Ecto neural progenitor cell (in vitro differentiated cells): ENCODE results near the gene CSF2.

Source experiments
- DNase-seq: peaks from one replicate; pipeline ENCODE4 v3.0.0-alpha.2; 2018; ENCODE audit warnings: low spot score

Gene CSF2

DNA sequence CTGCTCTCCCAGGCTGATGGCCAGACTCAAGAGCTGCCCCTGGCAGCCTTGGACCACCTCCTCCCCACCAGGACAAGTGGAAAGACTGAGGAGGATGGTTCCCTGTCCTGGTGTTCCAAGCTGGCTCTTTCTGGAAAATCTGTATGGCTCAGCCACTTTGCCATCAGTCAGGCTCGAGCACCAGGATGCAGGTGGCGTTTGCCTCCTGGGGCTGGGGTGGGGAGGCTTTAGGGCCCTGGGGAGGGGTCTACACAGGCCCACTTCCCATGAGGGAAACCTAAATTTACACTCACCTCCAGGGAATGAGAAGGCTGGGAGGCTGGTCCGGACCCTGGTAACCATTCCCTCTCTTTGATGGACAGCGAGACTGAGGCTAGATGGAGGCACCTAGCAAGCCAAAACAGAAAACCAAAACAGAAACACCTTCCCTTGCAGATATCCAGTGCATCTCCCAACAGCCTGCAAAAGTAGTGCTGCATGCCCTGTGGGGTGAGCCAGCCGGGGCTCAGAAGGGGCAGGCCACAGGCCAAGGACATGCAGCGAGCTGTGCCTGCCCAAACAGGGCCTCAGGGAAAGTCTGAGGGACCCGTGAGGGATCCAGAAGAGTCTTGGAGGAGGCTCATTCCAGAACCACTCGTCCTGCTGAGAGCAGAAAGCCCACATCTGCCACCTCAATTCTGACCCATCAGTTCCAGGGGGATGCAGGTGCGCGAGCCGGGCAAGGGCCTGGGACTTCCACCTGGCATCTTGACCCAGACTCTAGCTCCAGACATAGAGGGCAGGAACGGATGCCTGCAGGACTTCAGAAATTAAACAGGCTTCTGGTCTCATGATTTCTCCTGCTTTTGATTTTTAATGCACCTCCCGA is 5.4 kb upstream of the CSF2 start:
- no peak for DNase-seq

- no peak for DNase-seq
Measured at GRCh38 chr5:132069561-132069960, 4.0 kb upstream of the CSF2 start.

GRCh38 chr5:132069994-132070393 is 3.6 kb upstream of the CSF2 start:
- DNase-seq, result no peak

GRCh38 chr5:132070460-132071337 is 2.9 kb upstream of the CSF2 start:
- no peak for DNase-seq

- DNase-seq, result no peak
Measured at GRCh38 chr5:132071338-132071707, 2.3 kb upstream of the CSF2 start.

GRCh38 chr5:132072070-132072469 is 1.5 kb upstream of the CSF2 start:
- DNase-seq, result no peak

- no peak for DNase-seq
Measured at GRCh38 chr5:132072528-132072927, 1.1 kb upstream of the CSF2 start.

- no peak for DNase-seq
Measured at GRCh38 chr5:132074091-132074771, 642 bp downstream of the CSF2 start.

- DNase-seq, result no peak
Measured at GRCh38 chr5:132074772-132075718, 1.5 kb downstream of the CSF2 start.

GRCh38 chr5:132075719-132076077 is 2.1 kb downstream of the CSF2 start:
- DNase-seq, result no peak

DNA sequence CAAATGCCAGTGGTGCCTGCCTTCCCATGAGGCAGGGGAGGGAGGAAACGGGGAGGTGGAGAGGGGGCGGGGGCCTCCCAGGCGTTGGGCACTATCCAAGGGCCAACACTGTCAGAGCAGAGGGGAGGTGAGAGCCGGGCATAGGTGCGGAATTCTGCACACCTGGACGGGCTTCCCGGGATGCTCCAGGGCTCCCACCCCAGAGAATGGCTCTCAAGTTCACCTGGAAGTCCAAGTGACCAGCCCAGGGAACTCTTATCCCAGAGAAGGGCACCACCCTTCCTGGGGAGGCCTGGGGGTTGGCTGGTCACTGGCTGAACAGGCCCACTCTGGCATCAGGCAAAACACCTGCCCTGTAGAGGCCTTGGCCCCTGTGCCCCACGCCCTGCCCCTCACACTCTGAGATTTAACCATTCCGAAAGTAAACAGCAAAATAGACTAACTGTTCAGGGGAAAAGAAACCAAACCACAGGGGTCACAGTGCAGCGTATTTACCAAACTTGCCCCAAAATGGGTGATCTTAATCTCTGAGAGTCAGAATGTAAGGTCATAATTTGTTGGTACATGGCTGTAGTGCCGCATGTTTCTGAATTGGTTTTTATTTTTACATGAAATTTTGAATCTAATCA is 2.7 kb downstream of the CSF2 start:
- no peak for DNase-seq

DNA sequence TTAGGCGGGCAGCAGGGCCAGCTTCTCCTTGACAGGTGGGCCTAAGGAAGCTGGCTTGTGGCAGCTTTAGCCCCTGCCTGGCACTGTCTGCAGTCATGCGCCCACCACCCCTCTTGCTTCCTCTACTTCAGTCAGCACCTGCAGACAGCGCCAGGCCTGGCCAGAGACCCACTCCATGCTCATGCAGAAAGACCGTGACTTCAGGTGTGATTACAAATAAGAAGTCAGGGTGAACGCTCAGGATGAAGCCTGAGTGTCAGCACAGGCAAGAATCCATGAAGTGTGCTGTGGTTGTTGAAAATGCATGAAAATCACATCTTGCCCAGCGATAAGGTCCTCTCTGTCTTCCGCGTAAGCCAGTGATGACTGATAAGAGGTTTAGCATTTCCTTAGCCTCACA is 3.4 kb downstream of the CSF2 start:
- DNase-seq, result no peak

GRCh38 chr5:132079081-132079480 is 5.5 kb downstream of the CSF2 start:
- DNase-seq, result no peak

DNA sequence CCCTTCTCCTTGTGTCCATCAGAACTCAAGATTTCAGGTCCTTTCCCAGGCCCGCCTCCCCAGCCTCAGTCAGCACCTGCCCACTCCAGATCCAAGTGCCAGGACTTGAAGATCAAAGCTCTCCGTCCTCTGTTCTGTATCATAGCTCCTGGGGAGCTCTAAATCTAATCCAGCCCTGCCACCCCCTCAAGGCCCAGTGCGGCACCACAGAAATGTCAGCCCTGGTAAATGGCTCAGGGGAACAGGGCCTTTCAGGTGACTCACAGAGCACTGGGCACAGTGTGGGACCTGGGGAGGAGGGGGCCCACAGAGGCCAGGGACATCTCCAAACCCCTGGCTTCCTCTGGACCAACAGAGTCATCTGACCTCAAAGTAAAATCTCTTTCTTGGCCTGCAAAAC is 6.0 kb downstream of the CSF2 start:
- DNase-seq, result no peak

DNA sequence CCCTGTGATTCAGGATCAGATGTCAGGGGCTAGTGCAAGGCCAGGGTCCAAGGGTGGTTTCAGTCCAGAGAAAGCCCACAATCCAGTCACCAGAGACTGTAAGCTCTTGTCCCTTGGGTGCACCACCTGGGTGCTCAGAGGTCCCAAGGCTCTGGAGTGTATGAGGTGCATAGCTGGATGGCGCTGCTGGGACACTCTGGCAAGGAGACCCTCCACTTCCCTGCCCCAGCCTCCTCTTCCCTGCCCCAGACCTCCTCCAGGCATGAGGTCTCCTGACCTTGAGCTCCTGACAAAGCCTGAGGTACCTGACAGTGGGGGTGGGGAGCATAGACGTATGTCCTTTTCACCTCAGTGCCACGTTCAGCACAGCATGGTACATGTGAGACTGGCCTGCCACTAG is 7.0 kb downstream of the CSF2 start:
- no peak for DNase-seq

- no peak for DNase-seq
Measured at GRCh38 chr5:132081458-132081857, 7.9 kb downstream of the CSF2 start.

DNA sequence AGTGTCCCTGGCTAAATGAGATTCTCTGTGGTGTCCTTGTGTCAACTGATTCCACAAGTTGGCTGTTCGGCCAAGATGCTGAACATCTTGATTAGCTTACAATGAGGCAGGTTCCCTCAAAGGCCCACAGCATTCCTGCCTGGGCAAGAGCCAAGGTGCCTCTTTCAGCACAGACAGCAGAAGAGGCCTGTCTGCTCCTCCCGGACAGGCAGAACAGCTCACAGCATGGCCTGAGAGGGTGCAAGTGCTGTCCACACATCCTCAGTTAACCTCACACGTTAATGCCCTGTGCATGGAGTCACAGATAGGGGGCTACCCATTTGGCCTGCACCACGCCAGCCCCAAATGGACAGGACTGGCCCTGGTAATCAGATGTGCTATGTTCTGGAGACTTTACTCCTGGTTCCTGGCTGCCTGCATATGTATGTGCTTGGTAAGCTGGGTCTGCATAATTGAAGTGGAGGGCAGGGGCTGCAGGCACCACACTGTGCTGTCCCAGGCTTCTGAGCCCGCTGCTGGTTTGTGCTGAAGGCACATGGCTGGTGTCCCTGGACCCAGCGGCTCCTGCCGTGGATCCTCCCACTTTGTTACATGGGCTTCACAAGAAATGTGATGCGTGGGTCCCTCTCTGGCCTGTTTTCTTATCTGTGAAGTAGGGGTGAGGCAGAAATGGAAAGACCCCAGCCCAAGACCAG is 8.9 kb downstream of the CSF2 start:
- no peak for DNase-seq

DNA sequence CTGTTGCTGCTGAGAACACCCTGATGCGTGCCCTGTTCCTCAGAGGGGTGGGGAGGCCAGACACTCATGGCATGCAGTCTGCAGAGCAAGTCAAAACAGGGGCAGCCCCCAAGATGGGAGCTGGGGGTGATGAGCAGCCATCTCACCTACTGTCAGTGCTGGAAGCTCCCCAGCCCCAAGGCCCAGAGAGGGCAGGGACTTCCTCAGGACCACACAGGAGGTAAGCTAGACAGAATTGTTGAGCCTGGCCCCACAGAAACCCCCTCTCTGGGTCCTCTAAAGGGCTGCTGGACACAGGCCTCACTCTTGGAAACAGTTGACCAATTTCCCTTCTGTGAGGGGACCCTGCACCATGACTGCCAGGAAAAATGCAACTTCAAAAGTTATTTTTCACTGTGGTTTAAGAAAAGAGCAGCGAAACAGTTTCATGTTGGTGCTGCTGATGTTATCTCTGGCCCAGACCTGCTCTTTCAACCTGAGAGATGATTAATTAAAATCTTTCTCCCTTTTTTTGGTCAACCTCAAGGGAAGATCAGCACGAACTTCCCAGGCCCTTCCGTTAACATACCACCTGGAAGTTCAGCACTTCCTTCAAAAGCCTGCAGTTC is 9.6 kb downstream of the CSF2 start:
- no peak for DNase-seq

DNA sequence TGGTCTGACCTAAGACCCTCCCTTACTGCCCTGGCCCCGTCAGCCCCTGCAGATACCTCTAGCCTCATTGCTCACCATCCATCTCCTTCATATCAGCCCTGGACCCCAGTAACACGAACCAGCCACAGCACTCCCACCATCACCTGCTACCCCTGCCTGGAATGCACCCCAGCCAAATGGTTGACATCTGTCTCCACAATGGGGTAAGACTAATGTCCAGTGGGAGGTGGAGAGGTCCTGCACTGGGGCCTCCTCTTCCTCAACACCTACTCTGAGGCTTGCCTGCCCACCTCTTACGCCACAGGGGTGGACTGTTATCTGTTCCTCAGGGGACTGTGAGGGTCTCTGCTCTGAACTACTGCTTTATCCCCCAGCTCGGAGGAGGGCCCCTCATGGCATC is 12.1 kb downstream of the CSF2 start:
- DNase-seq, result no peak

- no peak for DNase-seq
Measured at GRCh38 chr5:132086277-132086794, 12.7 kb downstream of the CSF2 start.
